GM12878 (cell line): ENCODE results near the gene ARVCF.

Source experiments
- HCFC1 ChIP-seq: fragments of 150-350 bp; IDR thresholded peaks from 2 replicates; pipeline ENCODE4 v1.6.1; 2014; ENCODE audit warnings: low read length
- TF ChIP-seq, protein P1 (sequence below): IDR thresholded peaks from 2 replicates; pipeline ENCODE4 v1.6.1; 2012; ENCODE audit warnings: low read depth, low read length, improper control_type of control experiment

DNA sequence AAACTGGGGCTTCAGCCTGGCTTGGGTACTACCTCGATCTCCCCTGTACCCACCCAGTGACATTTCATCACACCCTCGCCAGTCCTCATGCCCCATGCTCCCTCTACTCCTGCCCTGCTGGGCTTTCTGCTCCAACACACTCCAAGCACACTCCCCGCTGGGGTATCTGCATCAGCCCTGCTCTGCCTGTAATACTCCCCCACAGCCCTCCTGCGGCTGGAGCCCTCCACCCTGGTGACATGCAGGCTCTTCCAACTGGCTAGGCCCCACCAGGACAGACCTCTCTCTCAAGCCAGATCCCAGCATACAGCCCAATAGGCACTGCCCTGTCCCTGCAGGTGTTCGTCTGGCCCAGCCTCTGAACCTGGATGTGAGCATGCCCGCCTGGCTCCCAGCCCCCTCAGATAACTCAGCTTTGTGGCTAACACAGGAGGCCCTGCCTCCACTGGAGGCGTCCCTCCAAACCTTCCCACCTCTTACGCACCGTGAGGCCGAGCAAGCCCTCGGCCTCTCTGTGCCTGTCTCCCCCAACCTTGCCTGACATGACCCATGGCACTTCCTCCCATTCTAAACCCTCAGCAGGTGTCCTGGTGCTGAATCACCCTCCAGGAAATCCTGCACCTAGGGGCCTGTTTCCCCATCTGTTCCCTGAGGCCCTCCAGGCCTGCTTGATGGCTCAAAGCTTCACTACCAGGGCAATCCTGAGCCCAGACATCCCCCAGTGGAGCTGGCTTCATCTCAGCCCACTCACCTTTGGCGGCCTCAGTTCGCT is 41.5 kb downstream of the ARVCF start:
- no peak for TF ChIP-seq HCFC1
- TF ChIP-seq, protein P1, sequence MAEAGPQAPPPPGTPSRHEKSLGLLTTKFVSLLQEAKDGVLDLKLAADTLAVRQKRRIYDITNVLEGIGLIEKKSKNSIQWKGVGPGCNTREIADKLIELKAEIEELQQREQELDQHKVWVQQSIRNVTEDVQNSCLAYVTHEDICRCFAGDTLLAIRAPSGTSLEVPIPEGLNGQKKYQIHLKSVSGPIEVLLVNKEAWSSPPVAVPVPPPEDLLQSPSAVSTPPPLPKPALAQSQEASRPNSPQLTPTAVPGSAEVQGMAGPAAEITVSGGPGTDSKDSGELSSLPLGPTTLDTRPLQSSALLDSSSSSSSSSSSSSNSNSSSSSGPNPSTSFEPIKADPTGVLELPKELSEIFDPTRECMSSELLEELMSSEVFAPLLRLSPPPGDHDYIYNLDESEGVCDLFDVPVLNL: no peak
